ENCODE results near the gene BTBD6. TPM values are rescaled to one million over a fixed set of nuclear protein-coding genes. Genes with fewer than 3 reads are reported as not detected.
"Not testable (repeated sequence)": the region's sequence is repeated elsewhere in the genome, so short reads cannot be mapped to it uniquely, and the experiment has no call there.

Gene BTBD6
- total RNA-seq, 1 experiment from 2014 or later: 19.6 TPM

GRCh38 chr14:105255021-105255507, 6.7 kb downstream of the BTBD6 start:
- DNase-seq (ENCODE audit: low read depth): no peak
- in situ Hi-C loops (cut with HindIII; ENCODE audit: low pct_unique_long_range_greater_than_20kb, low sequenced_read_pairs): no loop called here

GRCh38 chr14:105256292-105256960, 8.1 kb downstream of the BTBD6 start:
- no peak for DNase-seq (ENCODE audit: low read depth)
- in situ Hi-C loops (cut with HindIII; ENCODE audit: low pct_unique_long_range_greater_than_20kb, low sequenced_read_pairs): no loop called here

GRCh38 chr14:105257464-105257863, 9.1 kb downstream of the BTBD6 start:
- in situ Hi-C loops (cut with HindIII; ENCODE audit: low pct_unique_long_range_greater_than_20kb, low sequenced_read_pairs): no loop called here
- no peak for DNase-seq (ENCODE audit: low read depth)

GRCh38 chr14:105258846-105259245, 10.5 kb downstream of the BTBD6 start:
- DNase-seq (ENCODE audit: low read depth): no peak

GRCh38 chr14:105260959-105261358, 12.6 kb downstream of the BTBD6 start:
- in situ Hi-C loops (cut with HindIII; ENCODE audit: low pct_unique_long_range_greater_than_20kb, low sequenced_read_pairs): no loop called here

More at GRCh38 chr14:105258846-105259245, 10.5 kb downstream of the BTBD6 start:
- in situ Hi-C loops (cut with HindIII; ENCODE audit: low pct_unique_long_range_greater_than_20kb, low sequenced_read_pairs): no loop called here

GRCh38 chr14:105261781-105262180, 13.4 kb downstream of the BTBD6 start:
- no peak for DNase-seq (ENCODE audit: low read depth)
- in situ Hi-C loops (cut with HindIII; ENCODE audit: low pct_unique_long_range_greater_than_20kb, low sequenced_read_pairs): no loop called here

More at GRCh38 chr14:105260959-105261358, 12.6 kb downstream of the BTBD6 start:
- no peak for DNase-seq (ENCODE audit: low read depth)

GRCh38 chr14:105267820-105268548, 19.7 kb downstream of the BTBD6 start:
- in situ Hi-C loops (cut with HindIII; ENCODE audit: low pct_unique_long_range_greater_than_20kb, low sequenced_read_pairs): no loop called here

GRCh38 chr14:105268736-105269354, 20.5 kb downstream of the BTBD6 start:
- in situ Hi-C loops (cut with HindIII; ENCODE audit: low pct_unique_long_range_greater_than_20kb, low sequenced_read_pairs): no loop called here
- DNase-seq (ENCODE audit: low read depth): no peak

More at GRCh38 chr14:105267820-105268548, 19.7 kb downstream of the BTBD6 start:
- DNase-seq (ENCODE audit: low read depth): no peak

- DNase-seq (ENCODE audit: low read depth): no peak
- in situ Hi-C loops (cut with HindIII; ENCODE audit: low pct_unique_long_range_greater_than_20kb, low sequenced_read_pairs): no loop called here
Measured at GRCh38 chr14:105269405-105269804, 21.1 kb downstream of the BTBD6 start.

GRCh38 chr14:105271224-105271890, 23.0 kb downstream of the BTBD6 start:
- in situ Hi-C loops (cut with HindIII; ENCODE audit: low pct_unique_long_range_greater_than_20kb, low sequenced_read_pairs): no loop called here

GRCh38 chr14:105272623-105273022, 24.3 kb downstream of the BTBD6 start:
- no peak for DNase-seq (ENCODE audit: low read depth)
- in situ Hi-C loops (cut with HindIII; ENCODE audit: low pct_unique_long_range_greater_than_20kb, low sequenced_read_pairs): no loop called here

More at GRCh38 chr14:105271224-105271890, 23.0 kb downstream of the BTBD6 start:
- no peak for DNase-seq (ENCODE audit: low read depth)

GRCh38 chr14:105273062-105273461, 24.7 kb downstream of the BTBD6 start:
- DNase-seq (ENCODE audit: low read depth): no peak
- in situ Hi-C loops (cut with HindIII; ENCODE audit: low pct_unique_long_range_greater_than_20kb, low sequenced_read_pairs): no loop called here

- in situ Hi-C loops (cut with HindIII; ENCODE audit: low pct_unique_long_range_greater_than_20kb, low sequenced_read_pairs): no loop called here
- DNase-seq (ENCODE audit: low read depth): no peak
Measured at GRCh38 chr14:105274637-105275036, 26.3 kb downstream of the BTBD6 start.

- DNase-seq (ENCODE audit: low read depth): no peak
- in situ Hi-C loops (cut with HindIII; ENCODE audit: low pct_unique_long_range_greater_than_20kb, low sequenced_read_pairs): no loop called here
Measured at GRCh38 chr14:105275267-105275946, 27.1 kb downstream of the BTBD6 start.

- in situ Hi-C loops (cut with HindIII; ENCODE audit: low pct_unique_long_range_greater_than_20kb, low sequenced_read_pairs); DNase-seq (ENCODE audit: low read depth): not testable (repeated sequence)
Measured at GRCh38 chr14:105277448-105277847, 29.1 kb downstream of the BTBD6 start.

- in situ Hi-C loops (cut with HindIII; ENCODE audit: low pct_unique_long_range_greater_than_20kb, low sequenced_read_pairs): no loop called here
Measured at GRCh38 chr14:105279642-105280361, 31.5 kb downstream of the BTBD6 start.

GRCh38 chr14:105280525-105280924, 32.2 kb downstream of the BTBD6 start:
- in situ Hi-C loops (cut with HindIII; ENCODE audit: low pct_unique_long_range_greater_than_20kb, low sequenced_read_pairs): no loop called here
- no peak for DNase-seq (ENCODE audit: low read depth)

More at GRCh38 chr14:105279642-105280361, 31.5 kb downstream of the BTBD6 start:
- no peak for DNase-seq (ENCODE audit: low read depth)
